IPS-11a (cell line): ENCODE measurements around the gene PDGFC.
"Not testable (repeated sequence)": the region's sequence is repeated elsewhere in the genome, so short reads cannot be mapped to it uniquely, and the experiment has no call there.

Experiments
- H3K4me3 ChIP-seq: one replicate; pipeline ENCODE4 v1.5.1; 2013; ENCODE audit warnings: low read depth, low read length, control low read depth

Gene PDGFC

DNA sequence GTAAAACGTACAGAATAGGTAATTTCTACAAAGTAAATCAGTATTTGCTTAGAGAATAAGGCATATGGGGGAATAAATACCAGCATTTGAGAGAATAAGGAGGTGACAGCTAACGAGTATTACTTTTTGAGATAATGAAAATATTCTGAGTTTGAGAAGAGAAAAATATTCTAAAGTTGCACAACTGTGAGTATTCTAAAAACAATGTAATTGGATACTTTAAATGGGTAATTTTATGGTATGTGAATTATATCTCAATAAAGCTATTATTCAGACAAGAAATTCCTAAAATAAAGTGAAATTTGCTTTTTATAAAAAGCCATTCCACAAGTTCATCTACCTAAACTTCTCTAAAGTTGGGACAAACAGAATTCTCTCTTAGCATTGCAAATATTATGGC, 62.6 kb downstream of the PDGFC start:
- H3K4me3 ChIP-seq: no peak overlapping the region

DNA sequence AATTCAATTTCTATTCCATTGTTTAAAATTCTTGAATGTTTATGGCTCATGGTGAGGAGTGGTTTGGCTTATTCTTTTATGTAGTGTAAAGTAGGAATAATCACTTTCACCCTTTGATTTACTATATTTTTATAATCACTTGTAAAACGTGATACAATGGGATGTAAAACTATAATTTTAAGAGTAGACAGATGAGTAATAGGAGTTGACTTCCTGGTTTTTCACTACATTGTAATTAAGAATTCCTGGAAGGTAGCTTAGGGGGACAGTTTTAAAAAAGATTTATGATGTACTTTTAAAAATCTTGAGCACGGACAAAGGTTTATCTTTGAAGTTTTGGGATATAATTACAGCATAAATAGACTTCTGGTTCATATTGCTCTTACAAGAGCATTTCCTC, 65.3 kb downstream of the PDGFC start:
- no peak overlapping the region for H3K4me3 ChIP-seq

- H3K4me3 ChIP-seq: no peak overlapping the region
Observed at GRCh38 chr4:156901871-156902270, 69.7 kb downstream of the PDGFC start.

- no peak overlapping the region for H3K4me3 ChIP-seq
Observed at GRCh38 chr4:156898373-156899117, 73.1 kb downstream of the PDGFC start.

DNA sequence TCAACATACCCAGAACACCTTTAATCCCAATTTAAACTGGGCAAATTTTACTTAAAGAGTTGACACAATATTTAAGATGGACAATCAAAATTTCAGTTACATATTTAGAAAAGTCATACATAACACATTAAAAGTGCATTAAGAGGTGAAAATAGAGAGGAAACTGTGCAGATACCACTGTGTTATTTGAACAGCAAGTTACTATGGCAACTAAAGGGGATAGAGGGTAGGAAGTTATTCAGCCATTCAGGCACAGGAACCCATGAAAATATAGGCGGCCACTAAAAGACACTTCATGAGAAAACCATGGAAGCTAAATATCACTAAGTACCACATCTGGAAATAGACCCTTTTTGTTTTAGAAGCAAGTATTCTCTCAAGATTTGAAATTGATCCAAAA, 75.1 kb downstream of the PDGFC start:
- H3K4me3 ChIP-seq: no peak overlapping the region

- no peak overlapping the region for H3K4me3 ChIP-seq
Observed at GRCh38 chr4:156894234-156894633, 77.4 kb downstream of the PDGFC start.

DNA sequence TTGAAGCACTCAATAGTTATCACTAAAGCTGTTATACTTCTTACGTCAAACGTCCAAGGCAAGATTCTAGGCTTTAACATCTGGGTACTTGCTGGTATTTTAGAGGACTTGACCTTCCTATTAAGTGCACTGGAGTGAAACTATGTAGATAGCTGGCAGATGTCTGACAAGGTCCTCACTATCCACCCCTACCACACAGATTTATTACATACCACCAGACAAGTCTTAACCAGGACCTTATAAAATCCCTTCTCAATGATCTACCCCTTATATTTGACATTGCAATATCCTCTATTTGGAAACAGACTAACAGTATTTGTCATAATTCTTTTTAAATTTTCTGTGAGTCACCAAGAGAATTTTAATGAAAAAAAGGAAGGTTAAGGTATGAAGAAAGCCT, 78.8 kb downstream of the PDGFC start:
- no peak overlapping the region for H3K4me3 ChIP-seq

- no peak overlapping the region for H3K4me3 ChIP-seq
Observed at GRCh38 chr4:156889616-156890594, 81.7 kb downstream of the PDGFC start.

DNA sequence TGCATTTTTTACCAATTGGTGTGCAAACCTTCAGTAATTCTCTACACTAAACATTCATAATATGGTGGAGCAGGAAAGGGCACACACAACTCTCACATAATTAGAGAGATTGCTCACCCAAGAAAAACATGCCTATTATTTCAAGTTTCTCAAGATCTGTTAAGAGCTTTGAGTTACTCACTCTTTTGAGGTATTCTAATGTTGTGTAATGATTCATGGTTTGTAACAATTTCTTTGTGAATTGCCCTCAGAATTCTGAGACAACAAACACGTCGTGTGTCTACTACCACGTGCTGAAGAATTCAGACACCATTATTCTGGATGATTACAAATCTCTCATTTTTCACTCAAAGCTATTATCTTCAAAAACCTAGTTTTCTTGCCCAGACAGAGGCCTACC, 82.8 kb downstream of the PDGFC start:
- no peak overlapping the region for H3K4me3 ChIP-seq

DNA sequence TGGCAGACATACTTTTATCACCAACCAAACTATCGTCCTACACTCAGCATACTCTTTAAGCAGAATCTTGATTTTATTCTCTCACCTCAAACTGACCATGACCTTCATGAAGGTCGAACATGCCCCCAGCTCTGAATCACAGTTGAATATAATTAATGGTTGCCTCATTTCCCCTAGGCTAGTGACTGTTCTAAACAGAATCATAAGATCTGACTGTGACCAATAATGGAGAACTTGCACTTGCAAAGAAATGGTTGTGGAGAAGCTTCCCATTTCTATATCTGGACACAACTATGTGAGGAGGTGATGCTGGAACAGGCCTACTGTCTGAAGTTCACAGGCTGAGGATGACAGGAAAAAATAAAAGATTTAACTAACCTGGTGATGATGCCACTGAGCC, 85.1 kb downstream of the PDGFC start:
- H3K4me3 ChIP-seq: no peak overlapping the region

- H3K4me3 ChIP-seq: no peak overlapping the region
Observed at GRCh38 chr4:156885374-156885773, 86.2 kb downstream of the PDGFC start.

DNA sequence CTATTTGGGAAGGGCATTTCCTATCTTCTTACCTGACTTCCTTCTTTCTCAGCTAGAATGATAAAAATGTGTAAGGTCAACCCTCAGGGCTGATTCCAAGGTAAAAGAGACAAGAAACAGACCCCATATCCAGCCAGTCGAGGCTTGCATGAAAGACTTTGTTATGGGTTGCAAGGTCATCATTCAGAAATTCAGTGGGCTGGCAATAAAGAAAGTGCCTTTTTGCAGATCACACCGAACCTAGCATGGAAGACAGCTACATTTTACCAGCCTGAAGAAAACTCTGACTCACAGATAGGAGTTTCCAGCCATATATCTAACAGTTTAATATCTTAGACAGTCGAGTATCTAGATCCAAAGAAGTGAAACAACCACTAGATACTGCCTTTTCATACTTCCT, 87.4 kb downstream of the PDGFC start:
- no peak overlapping the region for H3K4me3 ChIP-seq

- no peak overlapping the region for H3K4me3 ChIP-seq
Observed at GRCh38 chr4:156875704-156876103, 95.9 kb downstream of the PDGFC start.

- no peak overlapping the region for H3K4me3 ChIP-seq
Observed at GRCh38 chr4:156875055-156875454, 96.5 kb downstream of the PDGFC start.

DNA sequence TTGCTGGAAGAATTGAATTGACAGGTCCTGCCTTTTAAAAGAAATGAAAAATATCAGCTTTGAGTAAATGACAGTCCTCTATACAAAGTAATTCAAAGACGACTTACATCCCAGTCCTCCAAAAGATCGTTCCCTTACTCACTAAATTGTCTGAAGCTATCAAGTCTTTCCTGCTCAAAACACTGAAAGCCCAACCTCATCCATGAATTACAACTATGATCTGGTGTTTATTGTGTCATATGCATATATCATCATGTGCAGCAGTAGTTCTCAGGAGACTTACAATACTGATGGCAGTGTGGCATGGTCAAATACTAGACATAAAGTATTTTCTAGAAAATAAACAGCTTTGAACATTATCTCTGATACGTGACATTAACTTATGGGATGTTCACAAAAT, 97.8 kb downstream of the PDGFC start:
- no peak overlapping the region for H3K4me3 ChIP-seq

- no peak overlapping the region for H3K4me3 ChIP-seq
Observed at GRCh38 chr4:156870861-156871260, 100.7 kb downstream of the PDGFC start.

GRCh38 chr4:156870131-156870530, 101.5 kb downstream of the PDGFC start:
- H3K4me3 ChIP-seq: no peak overlapping the region

GRCh38 chr4:156866088-156866487, 105.5 kb downstream of the PDGFC start:
- H3K4me3 ChIP-seq: not testable (repeated sequence)

DNA sequence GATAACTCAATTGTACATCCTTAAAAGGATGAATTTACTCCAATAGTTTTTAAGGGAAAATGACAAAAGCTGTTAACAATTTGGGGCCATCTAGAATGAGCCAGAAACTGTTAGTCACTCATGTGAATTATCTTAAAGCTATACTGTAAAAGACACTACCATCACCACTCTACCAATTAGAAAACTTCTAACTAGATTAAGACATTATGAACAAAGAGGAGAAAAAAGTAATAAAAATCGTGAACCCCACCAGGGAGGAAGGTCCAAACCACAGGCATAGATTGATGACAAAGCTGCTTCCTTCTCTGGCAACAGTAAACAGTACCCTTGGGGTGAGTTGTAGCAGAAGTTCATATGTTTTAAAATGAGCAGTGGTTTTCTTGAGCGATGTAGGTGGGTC, 106.1 kb downstream of the PDGFC start:
- H3K4me3 ChIP-seq: no peak overlapping the region

- no peak overlapping the region for H3K4me3 ChIP-seq
Observed at GRCh38 chr4:156858071-156858470, 113.5 kb downstream of the PDGFC start.

- no peak overlapping the region for H3K4me3 ChIP-seq
Observed at GRCh38 chr4:156838761-156839160, 132.8 kb downstream of the PDGFC start.
